OCI-LY7 (cell line): ENCODE measurements around the gene FBXW11.

Experiments
- EZH2phosphoT487 ChIP-seq: fragments of 200-600 bp; sonication (generic); IDR thresholded peaks from 2 replicates; pipeline ENCODE4 v1.6.1; 2018; ENCODE audit warnings: low read depth, borderline replicate concordance, mild to moderate bottlenecking, mixed run types, antibody characterized with exemption, low read length, moderate library complexity, mixed read lengths
- TF ChIP-seq, protein P1 (sequence below): fragments of 200-600 bp; sonication (generic); conservative IDR thresholded peaks from 2 replicates; pipeline ENCODE4 v1.5.1; 2014; ENCODE audit warnings: mild to moderate bottlenecking, antibody characterized with exemption, low read length, moderate library complexity, mixed read lengths

DNA sequence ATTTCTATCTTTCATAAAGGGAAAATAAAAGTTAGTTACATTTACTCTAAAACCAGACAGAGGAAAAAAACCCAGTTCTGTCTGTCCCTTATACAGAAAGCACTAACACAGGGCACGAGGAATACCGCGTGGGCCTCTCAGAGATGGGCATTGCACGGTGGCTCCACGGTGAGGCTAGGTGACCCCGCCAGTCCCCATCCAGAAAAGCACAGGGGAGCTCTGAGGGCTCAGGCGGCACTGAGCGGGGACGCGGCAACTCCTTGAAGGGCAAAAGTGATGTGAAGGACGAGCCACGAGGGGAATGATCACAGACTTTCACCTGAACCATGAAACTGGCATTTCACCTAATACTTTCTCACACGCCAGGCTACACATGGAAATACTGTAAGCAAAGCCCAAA, 35.7 kb upstream of the FBXW11 start:
- TF ChIP-seq, protein P1, sequence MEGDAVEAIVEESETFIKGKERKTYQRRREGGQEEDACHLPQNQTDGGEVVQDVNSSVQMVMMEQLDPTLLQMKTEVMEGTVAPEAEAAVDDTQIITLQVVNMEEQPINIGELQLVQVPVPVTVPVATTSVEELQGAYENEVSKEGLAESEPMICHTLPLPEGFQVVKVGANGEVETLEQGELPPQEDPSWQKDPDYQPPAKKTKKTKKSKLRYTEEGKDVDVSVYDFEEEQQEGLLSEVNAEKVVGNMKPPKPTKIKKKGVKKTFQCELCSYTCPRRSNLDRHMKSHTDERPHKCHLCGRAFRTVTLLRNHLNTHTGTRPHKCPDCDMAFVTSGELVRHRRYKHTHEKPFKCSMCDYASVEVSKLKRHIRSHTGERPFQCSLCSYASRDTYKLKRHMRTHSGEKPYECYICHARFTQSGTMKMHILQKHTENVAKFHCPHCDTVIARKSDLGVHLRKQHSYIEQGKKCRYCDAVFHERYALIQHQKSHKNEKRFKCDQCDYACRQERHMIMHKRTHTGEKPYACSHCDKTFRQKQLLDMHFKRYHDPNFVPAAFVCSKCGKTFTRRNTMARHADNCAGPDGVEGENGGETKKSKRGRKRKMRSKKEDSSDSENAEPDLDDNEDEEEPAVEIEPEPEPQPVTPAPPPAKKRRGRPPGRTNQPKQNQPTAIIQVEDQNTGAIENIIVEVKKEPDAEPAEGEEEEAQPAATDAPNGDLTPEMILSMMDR: no peak
- TF ChIP-seq EZH2phosphoT487: no peak
